ENCODE measurements around the gene SCRN1. TPM values are rescaled to one million over a fixed set of nuclear protein-coding genes. Genes with fewer than 3 reads are reported as not detected.

Gene SCRN1
- total and polyA plus RNA-seq, 2 of the 13 experiments (the other 11 are each of a cell fraction or from before 2014, with no cell fraction given): 43.2 to 49.8 TPM

DNA sequence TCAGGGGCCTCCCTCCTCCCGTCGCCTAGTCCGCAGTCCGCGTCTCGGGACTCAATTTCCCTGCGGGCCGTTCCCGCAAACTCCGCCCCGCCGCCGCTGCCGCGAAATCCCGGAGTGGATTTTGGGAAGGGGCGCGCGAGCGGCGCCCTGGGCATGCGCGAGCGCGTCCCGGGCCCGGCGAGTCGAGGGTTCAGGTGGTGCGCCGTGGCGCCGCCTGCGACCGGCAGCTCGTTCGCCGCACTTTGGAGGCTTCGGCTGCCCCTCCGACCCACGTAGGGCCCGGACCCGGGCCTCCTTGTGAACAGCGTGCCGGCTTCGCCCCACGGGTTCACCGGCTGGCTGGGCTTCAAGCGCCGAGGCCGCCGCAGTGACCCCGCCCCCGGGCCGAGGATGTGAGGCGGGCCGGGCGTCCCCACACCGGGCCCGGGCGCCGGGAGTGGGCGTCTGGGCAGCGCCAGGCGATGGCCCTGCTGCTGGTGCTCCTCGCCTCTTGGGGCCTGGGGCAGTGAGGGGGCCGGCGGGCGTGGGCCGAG is 38.7 kb upstream of the SCRN1 start, which contains the start of gene PLEKHA8 (continued):
- TF ChIP-seq JARID2 (CRISPR knock-in tag; IDR thresholded peaks at IDR 0.05; ENCODE audit: insufficient replicate concordance) (peak; percentile 32), EHMT2 (IDR thresholded peaks at IDR 0.05; ENCODE audit: borderline replicate concordance, low read depth, low read length) (no peak), ARHGAP35 (CRISPR knock-in tag; IDR thresholded peaks at IDR 0.05; ENCODE audit: borderline replicate concordance) (no peak), ZNF703 (CRISPR knock-in tag; IDR thresholded peaks at IDR 0.05; ENCODE audit: borderline replicate concordance) (no peak), RBM39 (IDR thresholded peaks at IDR 0.05; ENCODE audit: low read depth, low read length, poor library complexity, severe bottlenecking) (peak; percentile 44), PBX2 (CRISPR knock-in tag; IDR thresholded peaks at IDR 0.05) (no peak), HNRNPUL1 (IDR thresholded peaks at IDR 0.05; ENCODE audit: low read depth, low read length) (no peak), ZKSCAN8 (CRISPR knock-in tag; IDR thresholded peaks at IDR 0.05; ENCODE audit: borderline replicate concordance) (no peak), ZNF777 (CRISPR knock-in tag; IDR thresholded peaks at IDR 0.05) (peak; percentile 73; the same call in 1 of the 2 replicates), ZFYVE20 (CRISPR knock-in tag; IDR thresholded peaks at IDR 0.05; ENCODE audit: borderline replicate concordance, low read depth) (no peak), ZNF18 (CRISPR knock-in tag; IDR thresholded peaks at IDR 0.05; ENCODE audit: insufficient replicate concordance) (peak; percentile 45), ZNF383 (CRISPR knock-in tag; IDR thresholded peaks at IDR 0.05; ENCODE audit: borderline replicate concordance) (peak; percentile 45; the same call in 1 of the 2 replicates), TFE3 (CRISPR knock-in tag; IDR thresholded peaks at IDR 0.05) (peak; percentile 71; the same call in 1 of the 2 replicates), ZNF136 (CRISPR knock-in tag; IDR thresholded peaks at IDR 0.05; ENCODE audit: low read depth) (no peak), ZNF564 (CRISPR knock-in tag; IDR thresholded peaks at IDR 0.05) (peak; percentile 82; the same call in 1 of the 2 replicates), AGO2 (optimal IDR thresholded peaks at IDR 0.05; ENCODE audit: low read depth, low read length) (peak; percentile 72), ATRX (CRISPR knock-in tag; IDR thresholded peaks at IDR 0.05; ENCODE audit: borderline replicate concordance) (no peak), SOX5 (CRISPR knock-in tag; IDR thresholded peaks at IDR 0.05; ENCODE audit: borderline replicate concordance) (peak; percentile 55; the same call in 1 of the 2 replicates), ZNF274 (CRISPR knock-in tag; IDR thresholded peaks at IDR 0.05) (no peak), GZF1 (CRISPR knock-in tag; IDR thresholded peaks at IDR 0.05) (0 out of 2 replicates have a peak, but pooled peaks have one; percentile 12)
- TF ChIP-seq, protein P1, sequence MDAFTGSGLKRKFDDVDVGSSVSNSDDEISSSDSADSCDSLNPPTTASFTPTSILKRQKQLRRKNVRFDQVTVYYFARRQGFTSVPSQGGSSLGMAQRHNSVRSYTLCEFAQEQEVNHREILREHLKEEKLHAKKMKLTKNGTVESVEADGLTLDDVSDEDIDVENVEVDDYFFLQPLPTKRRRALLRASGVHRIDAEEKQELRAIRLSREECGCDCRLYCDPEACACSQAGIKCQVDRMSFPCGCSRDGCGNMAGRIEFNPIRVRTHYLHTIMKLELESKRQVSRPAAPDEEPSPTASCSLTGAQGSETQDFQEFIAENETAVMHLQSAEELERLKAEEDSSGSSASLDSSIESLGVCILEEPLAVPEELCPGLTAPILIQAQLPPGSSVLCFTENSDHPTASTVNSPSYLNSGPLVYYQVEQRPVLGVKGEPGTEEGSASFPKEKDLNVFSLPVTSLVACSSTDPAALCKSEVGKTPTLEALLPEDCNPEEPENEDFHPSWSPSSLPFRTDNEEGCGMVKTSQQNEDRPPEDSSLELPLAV (CRISPR knock-in tag; conservative IDR thresholded peaks at IDR 0.05; ENCODE audit: low read depth): no peak
- TF ChIP-seq, protein P2, sequence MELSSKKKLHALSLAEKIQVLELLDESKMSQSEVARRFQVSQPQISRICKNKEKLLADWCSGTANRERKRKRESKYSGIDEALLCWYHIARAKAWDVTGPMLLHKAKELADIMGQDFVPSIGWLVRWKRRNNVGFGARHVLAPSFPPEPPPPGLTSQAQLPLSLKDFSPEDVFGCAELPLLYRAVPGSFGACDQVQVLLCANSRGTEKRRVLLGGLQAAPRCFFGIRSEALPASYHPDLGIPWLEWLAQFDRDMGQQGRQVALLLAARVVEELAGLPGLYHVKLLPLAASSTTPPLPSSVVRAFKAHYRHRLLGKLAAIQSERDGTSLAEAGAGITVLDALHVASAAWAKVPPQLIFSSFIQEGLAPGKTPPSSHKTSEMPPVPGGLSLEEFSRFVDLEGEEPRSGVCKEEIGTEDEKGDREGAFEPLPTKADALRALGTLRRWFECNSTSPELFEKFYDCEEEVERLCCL (CRISPR knock-in tag; IDR thresholded peaks at IDR 0.05; ENCODE audit: borderline replicate concordance): no peak

All from HepG2 (cell line).